Measurements from ENCODE around the gene HECTD4. TPM values are rescaled to one million over a fixed set of nuclear protein-coding genes. Genes with fewer than 3 reads are reported as not detected.

HECTD4 gene
- total RNA-seq, 1 experiment from 2014 or later, result 31.2 TPM

DNA sequence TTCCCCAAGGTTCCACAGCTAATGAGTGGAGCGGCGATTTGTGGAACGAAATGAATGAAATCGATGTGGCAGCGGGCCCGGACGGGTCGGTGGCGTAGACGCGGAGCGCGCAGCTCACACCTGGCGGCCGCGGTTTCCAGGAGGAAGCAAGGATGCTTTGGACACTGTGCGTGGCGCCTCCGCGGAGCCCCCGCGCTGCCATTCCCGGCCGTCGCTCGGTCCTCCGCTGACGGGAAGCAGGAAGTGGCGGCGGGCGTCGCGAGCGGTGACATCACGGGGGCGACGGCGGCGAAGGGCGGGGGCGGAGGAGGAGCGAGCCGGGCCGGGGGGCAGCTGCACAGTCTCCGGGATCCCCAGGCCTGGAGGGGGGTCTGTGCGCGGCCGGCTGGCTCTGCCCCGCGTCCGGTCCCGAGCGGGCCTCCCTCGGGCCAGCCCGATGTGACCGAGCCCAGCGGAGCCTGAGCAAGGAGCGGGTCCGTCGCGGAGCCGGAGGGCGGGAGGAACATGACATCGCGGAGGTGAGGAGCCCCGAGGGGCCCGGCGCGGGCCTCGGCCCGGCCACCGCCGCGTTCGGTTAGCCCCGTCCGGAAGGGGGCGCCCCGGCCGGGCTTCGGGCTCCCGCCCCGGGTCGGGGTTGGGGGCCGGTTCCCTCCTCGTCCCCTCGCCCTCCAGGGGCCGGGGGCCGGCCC is 36.5 kb upstream of the HECTD4 start, which contains the start of gene PTPN11 (continued):
- TF ChIP-seq, protein P1, sequence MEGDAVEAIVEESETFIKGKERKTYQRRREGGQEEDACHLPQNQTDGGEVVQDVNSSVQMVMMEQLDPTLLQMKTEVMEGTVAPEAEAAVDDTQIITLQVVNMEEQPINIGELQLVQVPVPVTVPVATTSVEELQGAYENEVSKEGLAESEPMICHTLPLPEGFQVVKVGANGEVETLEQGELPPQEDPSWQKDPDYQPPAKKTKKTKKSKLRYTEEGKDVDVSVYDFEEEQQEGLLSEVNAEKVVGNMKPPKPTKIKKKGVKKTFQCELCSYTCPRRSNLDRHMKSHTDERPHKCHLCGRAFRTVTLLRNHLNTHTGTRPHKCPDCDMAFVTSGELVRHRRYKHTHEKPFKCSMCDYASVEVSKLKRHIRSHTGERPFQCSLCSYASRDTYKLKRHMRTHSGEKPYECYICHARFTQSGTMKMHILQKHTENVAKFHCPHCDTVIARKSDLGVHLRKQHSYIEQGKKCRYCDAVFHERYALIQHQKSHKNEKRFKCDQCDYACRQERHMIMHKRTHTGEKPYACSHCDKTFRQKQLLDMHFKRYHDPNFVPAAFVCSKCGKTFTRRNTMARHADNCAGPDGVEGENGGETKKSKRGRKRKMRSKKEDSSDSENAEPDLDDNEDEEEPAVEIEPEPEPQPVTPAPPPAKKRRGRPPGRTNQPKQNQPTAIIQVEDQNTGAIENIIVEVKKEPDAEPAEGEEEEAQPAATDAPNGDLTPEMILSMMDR (IDR thresholded peaks at IDR 0.05 in 2 of 3, conservative IDR thresholded peaks at IDR 0.05 in 1 of 3; ENCODE audit: borderline replicate concordance in 1 of 3, insufficient read depth in 1 of 3, low read depth in 2 of 3, low read length in 2 of 3), result peak in 2 of 3 experiments; percentile 61 to 62; a peak in 4 of 6 replicates
- TF ChIP-seq CEBPB (IDR thresholded peaks at IDR 0.05; ENCODE audit: low read depth), result no peak

DNA sequence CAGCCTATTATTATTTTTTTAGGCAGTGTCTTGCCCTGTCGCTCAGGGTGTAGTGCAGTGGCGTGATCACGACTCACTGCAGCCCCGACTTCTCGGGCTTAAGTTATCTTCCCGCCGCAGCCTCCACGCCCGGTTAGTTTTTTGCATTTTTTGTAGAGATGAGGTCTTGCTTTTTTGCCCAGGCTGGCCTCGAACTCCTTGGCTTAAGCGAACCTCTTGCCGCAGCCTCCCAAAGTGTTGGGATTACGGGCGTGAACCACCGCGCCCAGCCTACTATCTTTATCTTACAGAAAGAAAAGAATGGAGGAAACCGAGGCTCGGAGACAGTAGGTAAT is 36.0 kb upstream of the HECTD4 start:
- DNase-seq (ENCODE audit: low read depth, low spot score) (no peak), ATAC-seq (peak; percentile 8)
- Histone ChIP-seq H3K9ac (ENCODE audit: low read length) (peak overlapping the region; percentile 94), H4K20me1 (ENCODE audit: insufficient read depth) (no peaks in the 10 kb centered on the region), H3K9me3 (ENCODE audit: control insufficient read depth in 1 of 2, insufficient read depth in 1 of 2, low read depth in 1 of 2, low read length in 2 of 2) (no peaks in the 10 kb centered on the region), H3K79me2 (ENCODE audit: insufficient read depth, low read length) (peaks cover 47% of the 10 kb centered on the region), H3K27me3 (ENCODE audit: insufficient read depth, low read length) (no peaks in the 10 kb centered on the region), H3K4me2 (ENCODE audit: low read length) (peak overlapping the region; percentile 81), H3K4me1 (ENCODE audit: control insufficient read depth in 1 of 2, insufficient read depth in 2 of 2, low read length in 2 of 2) (peaks cover 6 to 11% of the 10 kb centered on the region in 2 experiments; a peak in 2 of 4 replicates), H3K27ac (ENCODE audit: low read depth, low read length) (peak overlapping the region; percentile 94), H2AFZ (ENCODE audit: low read depth, low read length, poor library complexity, severe bottlenecking) (no peak overlapping the region), H3K9me2 (ENCODE audit: insufficient read depth) (no peaks in the 10 kb centered on the region), H3K4me3 (replicated peaks in 1 of 2; ENCODE audit: low read depth in 1 of 2, low read length in 2 of 2) (peak overlapping the region; percentile 83 to 97), H3K36me3 (ENCODE audit: control insufficient read depth in 1 of 2, insufficient read depth in 2 of 2, low read length in 2 of 2) (no peaks in the 10 kb centered on the region; a peak in 1 of 4 replicates)
- ChIA-PET CTCF (no interaction called here), POLR2A (no interaction called here), RAD21 (ENCODE audit: low non-redundant PET in 1 of 2, low total read pairs in 2 of 2, uncharacterized antibody in 2 of 2, unreplicated experiment in 2 of 2) (no interaction called here)
- intact Hi-C loops (cut with micrococcal nuclease), result loop anchor here (1.0 kb wide), 1 partner anchor 9 kb away; the partner anchor contains the start of gene RPL6
- TSS peak; percentile 91 for BruUV-seq (replicated peaks)
- TF ChIP-seq POLR2AphosphoS5 (IDR thresholded peaks at IDR 0.05; ENCODE audit: low read depth, low read length) (no peak), EZH2 (IDR thresholded peaks at IDR 0.05) (no peak), POLR2A (IDR thresholded peaks at IDR 0.05; ENCODE audit: borderline replicate concordance, extremely low read depth, insufficient read depth, insufficient read length) (no peak), ZFX (IDR thresholded peaks at IDR 0.05) (no peak), RAD21 (IDR thresholded peaks at IDR 0.05; ENCODE audit: low read depth) (no peak), YY1 (IDR thresholded peaks at IDR 0.05; ENCODE audit: extremely low read depth, insufficient replicate concordance, low read depth, low read length) (no peak)
- TF ChIP-seq, protein P2, sequence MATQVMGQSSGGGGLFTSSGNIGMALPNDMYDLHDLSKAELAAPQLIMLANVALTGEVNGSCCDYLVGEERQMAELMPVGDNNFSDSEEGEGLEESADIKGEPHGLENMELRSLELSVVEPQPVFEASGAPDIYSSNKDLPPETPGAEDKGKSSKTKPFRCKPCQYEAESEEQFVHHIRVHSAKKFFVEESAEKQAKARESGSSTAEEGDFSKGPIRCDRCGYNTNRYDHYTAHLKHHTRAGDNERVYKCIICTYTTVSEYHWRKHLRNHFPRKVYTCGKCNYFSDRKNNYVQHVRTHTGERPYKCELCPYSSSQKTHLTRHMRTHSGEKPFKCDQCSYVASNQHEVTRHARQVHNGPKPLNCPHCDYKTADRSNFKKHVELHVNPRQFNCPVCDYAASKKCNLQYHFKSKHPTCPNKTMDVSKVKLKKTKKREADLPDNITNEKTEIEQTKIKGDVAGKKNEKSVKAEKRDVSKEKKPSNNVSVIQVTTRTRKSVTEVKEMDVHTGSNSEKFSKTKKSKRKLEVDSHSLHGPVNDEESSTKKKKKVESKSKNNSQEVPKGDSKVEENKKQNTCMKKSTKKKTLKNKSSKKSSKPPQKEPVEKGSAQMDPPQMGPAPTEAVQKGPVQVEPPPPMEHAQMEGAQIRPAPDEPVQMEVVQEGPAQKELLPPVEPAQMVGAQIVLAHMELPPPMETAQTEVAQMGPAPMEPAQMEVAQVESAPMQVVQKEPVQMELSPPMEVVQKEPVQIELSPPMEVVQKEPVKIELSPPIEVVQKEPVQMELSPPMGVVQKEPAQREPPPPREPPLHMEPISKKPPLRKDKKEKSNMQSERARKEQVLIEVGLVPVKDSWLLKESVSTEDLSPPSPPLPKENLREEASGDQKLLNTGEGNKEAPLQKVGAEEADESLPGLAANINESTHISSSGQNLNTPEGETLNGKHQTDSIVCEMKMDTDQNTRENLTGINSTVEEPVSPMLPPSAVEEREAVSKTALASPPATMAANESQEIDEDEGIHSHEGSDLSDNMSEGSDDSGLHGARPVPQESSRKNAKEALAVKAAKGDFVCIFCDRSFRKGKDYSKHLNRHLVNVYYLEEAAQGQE (IDR thresholded peaks at IDR 0.05; ENCODE audit: low read depth), result no peak
- TF ChIP-seq, protein P3, sequence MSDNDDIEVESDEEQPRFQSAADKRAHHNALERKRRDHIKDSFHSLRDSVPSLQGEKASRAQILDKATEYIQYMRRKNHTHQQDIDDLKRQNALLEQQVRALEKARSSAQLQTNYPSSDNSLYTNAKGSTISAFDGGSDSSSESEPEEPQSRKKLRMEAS (IDR thresholded peaks at IDR 0.05), result no peak
- TF ChIP-seq, protein P1 (IDR thresholded peaks at IDR 0.05 in 2 of 3, conservative IDR thresholded peaks at IDR 0.05 in 1 of 3; ENCODE audit: borderline replicate concordance in 1 of 3, insufficient read depth in 1 of 3, low read depth in 2 of 3, low read length in 2 of 3), result no peak
